Activated T-helper 1 cell treated with anti-CD3 and anti-CD28 coated beads, Interleukin-12 subunit alpha, Interleukin-12 subunit beta, Interleukin-2, Interleukin-4 antibody, amounts not matched to agents 30 ng/mL and 10 ng/mL and 1 ng/mL, durations not matched to agents 14 hours and 24 hours and 36 hours (primary cell): Measurements from ENCODE around the gene IFNK. TPM values are rescaled to one million over a fixed set of nuclear protein-coding genes. Genes with fewer than 3 reads are reported as not detected.
A peak's percentile ranks its signal among the peaks of the same experiment; 100 is the strongest.

Experiments
- DNase-seq: peaks from one replicate; pipeline ENCODE4 v3.0.0; 2021; ENCODE audit warnings: low spot score
- H3K27ac Mint-ChIP-seq: one replicate; pipeline ENCODE4 v1.8.0; 2021; ENCODE audit warnings: mild to moderate bottlenecking, mixed read lengths
- H3K27me3 Mint-ChIP-seq: one replicate; pipeline ENCODE4 v1.8.0; 2022; ENCODE audit warnings: mild to moderate bottlenecking, moderate library complexity, mixed read lengths; ENCODE audit not compliant: insufficient read depth
- H3K36me3 Mint-ChIP-seq: one replicate; pipeline ENCODE4 v1.8.0; 2021; ENCODE audit warnings: low read depth, mixed read lengths
- H3K4me1 Mint-ChIP-seq: one replicate; pipeline ENCODE4 v1.8.0; 2021; ENCODE audit warnings: low read depth, mixed read lengths
- H3K4me3 Mint-ChIP-seq: one replicate; pipeline ENCODE4 v1.8.0; 2021; ENCODE audit warnings: mild to moderate bottlenecking, moderate library complexity, mixed read lengths
- H3K9me3 Mint-ChIP-seq: one replicate; pipeline ENCODE4 v1.8.0; 2021; ENCODE audit warnings: mixed read lengths
- intact Hi-C: fragments of 100-400 bp; cut with micrococcal nuclease; formaldehyde crosslinking; loops from one replicate; pipeline ENCODE4 v1.15.1; 2024
- total RNA-seq: library from RNA; stranded (reverse); gene quantifications from 2 replicates; pipeline ENCODE4 v1.2.3, GENCODE V29; 2022

Gene IFNK
- total RNA-seq, 1 donor from 2014 or later = not detected

- H3K36me3 Mint-ChIP-seq = no peaks in the 10 kb centered on the region
- peaks cover 5% of the 10 kb centered on the region for H3K4me1 Mint-ChIP-seq
- H3K4me3 Mint-ChIP-seq = no peak overlapping the region
- no peaks in the 10 kb centered on the region for H3K9me3 Mint-ChIP-seq
- intact Hi-C loops = no loop called here
- DNase-seq = no peak
- H3K27ac Mint-ChIP-seq = no peak overlapping the region
- peaks cover 2% of the 10 kb centered on the region for H3K27me3 Mint-ChIP-seq
Measured at GRCh38 chr9:27519466-27520465, 4.3 kb upstream of the IFNK start.

DNA sequence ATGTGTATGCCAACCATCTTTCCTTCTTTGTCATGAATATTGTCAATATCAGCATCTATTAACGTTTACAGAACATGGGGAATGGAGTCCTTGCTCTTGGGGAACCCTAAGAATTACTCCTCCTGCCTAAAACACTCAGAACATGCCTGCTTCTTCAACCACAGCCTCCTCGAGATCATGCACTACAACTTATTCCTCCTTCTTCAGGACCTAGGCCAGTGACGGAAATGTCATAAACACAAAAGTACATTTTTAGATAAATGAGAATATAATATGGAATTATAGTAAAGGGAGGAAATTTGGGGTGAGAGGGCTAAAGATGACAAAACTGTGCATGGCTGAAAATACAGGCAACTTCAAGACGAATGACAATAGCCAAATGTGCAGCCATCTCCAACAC is 3.1 kb upstream of the IFNK start:
- H3K4me3 Mint-ChIP-seq = no peak overlapping the region
- peaks cover 5% of the 10 kb centered on the region for H3K4me1 Mint-ChIP-seq
- intact Hi-C loops = no loop called here
- H3K27me3 Mint-ChIP-seq = peaks cover 12% of the 10 kb centered on the region
- H3K27ac Mint-ChIP-seq = no peak overlapping the region
- H3K36me3 Mint-ChIP-seq = no peaks in the 10 kb centered on the region
- no peaks in the 10 kb centered on the region for H3K9me3 Mint-ChIP-seq
- no peak for DNase-seq

- Mint-ChIP-seq H3K27ac (no peak overlapping the region), H3K4me1 (peaks cover 8% of the 10 kb centered on the region), H3K36me3 (no peaks in the 10 kb centered on the region), H3K4me3 (no peak overlapping the region), H3K9me3 (no peaks in the 10 kb centered on the region), H3K27me3 (peaks cover 32% of the 10 kb centered on the region)
- intact Hi-C loops = no loop called here
- DNase-seq = no peak
Measured at GRCh38 chr9:27523141-27523540, 949 bp upstream of the IFNK start.

GRCh38 chr9:27527702-27528075 is 3.6 kb downstream of the IFNK start:
- Mint-ChIP-seq H3K27me3 (peaks cover 49% of the 10 kb centered on the region), H3K4me3 (peak overlapping the region; percentile 85), H3K27ac (peak overlapping the region; percentile 2), H3K4me1 (peaks cover 10% of the 10 kb centered on the region), H3K36me3 (no peaks in the 10 kb centered on the region), H3K9me3 (no peaks in the 10 kb centered on the region)
- DNase-seq = no peak
- intact Hi-C loops = loop anchor here (1.0 to 5.0 kb wide), 4 partner anchors 28 to 581 kb away; partner anchors contain the start of gene PLAA

GRCh38 chr9:27528076-27528885 is 4.2 kb downstream of the IFNK start:
- peaks cover 49% of the 10 kb centered on the region for H3K27me3 Mint-ChIP-seq
- H3K4me3 Mint-ChIP-seq = peak overlapping the region; percentile 85
- H3K36me3 Mint-ChIP-seq = no peaks in the 10 kb centered on the region
- H3K4me1 Mint-ChIP-seq = peaks cover 10% of the 10 kb centered on the region
- H3K27ac Mint-ChIP-seq = peak overlapping the region; percentile 19
- DNase-seq = peak; percentile 41
- intact Hi-C loops = loop anchor here (1.0 to 5.0 kb wide), 4 partner anchors 29 to 581 kb away; partner anchors contain the start of gene PLAA
- H3K9me3 Mint-ChIP-seq = no peaks in the 10 kb centered on the region

DNA sequence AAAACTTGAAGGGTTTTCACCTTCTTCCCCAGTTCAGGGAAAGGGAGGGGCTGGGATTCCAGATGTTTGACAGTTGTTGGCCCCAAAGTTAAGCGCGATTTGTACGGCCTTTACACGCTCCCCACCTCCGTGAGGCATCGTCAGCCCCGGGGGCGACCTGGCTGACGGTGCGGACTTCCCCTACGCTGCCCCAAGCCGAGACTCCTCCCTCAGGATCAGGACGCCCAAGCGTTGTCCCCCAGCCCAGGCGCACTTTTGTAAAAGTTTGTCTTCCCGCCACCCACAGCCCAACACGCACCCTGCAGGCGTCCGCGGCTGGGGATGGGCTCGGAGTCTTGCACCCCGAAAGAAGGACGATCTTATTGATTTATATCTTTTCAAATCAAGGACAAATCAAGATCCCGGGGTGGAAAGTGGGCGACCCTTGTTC is 4.8 kb downstream of the IFNK start:
- Mint-ChIP-seq H3K36me3 (no peaks in the 10 kb centered on the region), H3K9me3 (no peaks in the 10 kb centered on the region), H3K27ac (peak overlapping the region; percentile 61), H3K4me1 (peaks cover 10% of the 10 kb centered on the region), H3K27me3 (peaks cover 49% of the 10 kb centered on the region), H3K4me3 (peak overlapping the region; percentile 85)
- intact Hi-C loops = loop anchor here (1.0 to 5.0 kb wide), 8 partner anchors 19 to 582 kb away; partner anchors contain the start of genes C9orf72 and PLAA
- DNase-seq = peak; percentile 20

GRCh38 chr9:27529316-27530278 is 5.5 kb downstream of the IFNK start, which contains the start of gene MOB3B:
Gene MOB3B (minus strand): TSS chr9:27529814. CDS start chr9:27455550, 74,264 bp downstream.
- no peaks in the 10 kb centered on the region for H3K9me3 Mint-ChIP-seq
- peaks cover 49% of the 10 kb centered on the region for H3K27me3 Mint-ChIP-seq
- peak within 1 kb of the TSS; percentile 85 for H3K4me3 Mint-ChIP-seq
- H3K36me3 Mint-ChIP-seq = no peaks in the 10 kb centered on the region
- peaks cover 4% of the 10 kb centered on the region for H3K4me1 Mint-ChIP-seq
- peak; percentile 66 for DNase-seq
- intact Hi-C loops = loop anchor here (1.0 to 5.0 kb wide), 7 partner anchors 19 to 583 kb away; partner anchors contain the start of genes C9orf72 and PLAA
- H3K27ac Mint-ChIP-seq = peak within 1 kb of the TSS; percentile 61

DNA sequence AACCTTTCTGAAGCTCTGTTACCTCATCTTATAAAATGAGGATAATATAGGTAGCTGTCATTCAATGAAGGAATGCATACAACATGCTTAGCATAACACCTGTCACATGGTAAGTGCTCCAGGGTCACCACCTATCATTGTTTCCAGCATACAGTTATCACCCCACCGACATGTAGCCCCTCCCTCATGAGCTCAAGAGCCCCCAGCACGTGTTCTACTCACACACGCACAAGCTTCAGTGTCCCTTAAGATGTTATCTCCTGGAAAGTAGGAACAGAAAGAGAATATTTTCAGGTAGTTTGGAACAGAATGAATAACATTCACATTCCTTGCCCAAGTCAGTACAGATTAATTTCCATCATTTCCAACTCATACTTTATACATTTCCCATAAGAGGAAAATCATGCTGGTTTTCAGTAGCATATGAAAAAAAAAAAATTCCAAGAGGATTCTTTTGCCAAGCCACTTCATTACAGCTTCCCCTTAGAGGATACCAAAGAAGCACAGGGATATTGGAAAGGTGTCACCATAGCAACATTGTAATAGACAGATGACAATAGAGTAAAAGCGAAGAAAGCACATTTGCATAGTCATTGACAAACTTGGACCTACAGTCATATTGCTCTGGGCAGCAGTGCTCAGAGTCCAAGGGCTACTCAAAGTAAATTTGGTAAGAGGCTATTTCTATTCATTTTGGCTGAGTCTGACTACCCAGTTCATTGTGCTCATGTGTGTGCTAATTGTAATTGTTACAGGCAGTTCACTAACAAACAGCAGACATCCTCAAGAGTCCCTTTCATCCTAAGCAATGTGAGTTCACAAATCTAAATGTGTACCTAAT is 7.0 kb downstream of the IFNK start:
- Mint-ChIP-seq H3K27ac (no peak overlapping the region), H3K27me3 (peaks cover 41% of the 10 kb centered on the region), H3K36me3 (no peaks in the 10 kb centered on the region), H3K9me3 (no peaks in the 10 kb centered on the region), H3K4me3 (peak overlapping the region; percentile 34), H3K4me1 (peaks cover 4% of the 10 kb centered on the region)
- intact Hi-C loops = no loop called here
- DNase-seq = no peak

DNA sequence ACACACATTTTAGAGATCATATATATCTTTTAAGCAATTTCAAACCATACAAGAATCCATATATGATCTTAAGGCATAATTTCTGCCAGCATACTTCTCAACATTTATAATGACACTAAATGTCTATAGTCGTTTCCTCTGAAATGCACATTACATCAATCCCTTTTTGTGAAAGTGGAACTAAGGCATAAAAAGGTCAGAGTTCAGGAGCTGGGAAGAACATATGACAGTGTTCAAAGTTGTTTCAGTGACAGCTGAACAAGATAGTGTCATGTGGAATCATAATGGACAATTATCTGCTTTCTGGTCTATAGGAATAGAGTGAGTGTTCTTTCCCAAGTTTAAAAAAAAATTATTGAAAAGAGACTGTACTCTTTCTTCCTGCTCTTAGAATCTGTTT is 8.0 kb downstream of the IFNK start:
- no peak overlapping the region for H3K4me3 Mint-ChIP-seq
- intact Hi-C loops = no loop called here
- DNase-seq = no peak
- H3K27ac Mint-ChIP-seq = no peak overlapping the region
- H3K36me3 Mint-ChIP-seq = no peaks in the 10 kb centered on the region
- peaks cover 34% of the 10 kb centered on the region for H3K27me3 Mint-ChIP-seq
- H3K4me1 Mint-ChIP-seq = peaks cover 4% of the 10 kb centered on the region
- H3K9me3 Mint-ChIP-seq = no peaks in the 10 kb centered on the region

- peaks cover 21% of the 10 kb centered on the region for H3K27me3 Mint-ChIP-seq
- no peak for DNase-seq
- no peak overlapping the region for H3K4me3 Mint-ChIP-seq
- no peaks in the 10 kb centered on the region for H3K36me3 Mint-ChIP-seq
- H3K9me3 Mint-ChIP-seq = no peaks in the 10 kb centered on the region
- H3K4me1 Mint-ChIP-seq = peaks cover under 1% of the 10 kb centered on the region
- H3K27ac Mint-ChIP-seq = no peak overlapping the region
- intact Hi-C loops = no loop called here
Measured at GRCh38 chr9:27533311-27533710, 9.2 kb downstream of the IFNK start.

DNA sequence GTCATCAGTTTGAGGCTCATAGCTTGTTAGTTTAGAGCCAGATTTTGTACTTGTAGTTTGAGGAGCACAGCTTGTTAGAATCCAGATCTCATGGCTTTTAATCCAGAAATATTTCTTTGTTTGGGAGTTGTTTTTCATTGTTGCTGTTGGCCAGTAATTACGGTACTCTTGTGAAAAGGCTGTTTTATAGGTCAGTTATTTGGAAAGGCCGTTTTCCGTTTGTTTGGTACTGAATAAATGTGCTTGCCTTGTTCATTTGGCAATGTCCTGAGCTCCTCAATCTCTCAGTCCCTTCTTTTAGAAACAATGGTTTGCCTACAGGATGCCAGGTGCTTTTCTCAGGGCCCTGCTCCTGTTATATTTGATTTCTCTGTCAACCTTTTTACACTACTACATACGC is 10.0 kb downstream of the IFNK start:
- H3K9me3 Mint-ChIP-seq = no peaks in the 10 kb centered on the region
- H3K36me3 Mint-ChIP-seq = no peaks in the 10 kb centered on the region
- H3K27me3 Mint-ChIP-seq = peaks cover 18% of the 10 kb centered on the region
- no peaks in the 10 kb centered on the region for H3K4me1 Mint-ChIP-seq
- H3K4me3 Mint-ChIP-seq = no peak overlapping the region
- no peak overlapping the region for H3K27ac Mint-ChIP-seq
- no peak for DNase-seq
- intact Hi-C loops = no loop called here
